HK-2 (cell line): ENCODE results near the gene PDGFD.

Experiments used
- DNase-seq: peaks from one replicate; pipeline ENCODE4 v3.0.0-alpha.2; 2018; ENCODE audit not compliant: unreplicated experiment

PDGFD gene

GRCh38 chr11:103920933-103921332 is 243.0 kb downstream of the PDGFD start:
- no peak for DNase-seq

- no peak for DNase-seq
Measured at GRCh38 chr11:103920449-103920848, 243.5 kb downstream of the PDGFD start.

GRCh38 chr11:103910721-103911120 is 253.2 kb downstream of the PDGFD start:
- no peak for DNase-seq

- no peak for DNase-seq
Measured at GRCh38 chr11:103907548-103908455, 256.1 kb downstream of the PDGFD start.

GRCh38 chr11:103907136-103907535 is 256.8 kb downstream of the PDGFD start:
- no peak for DNase-seq

- DNase-seq, result no peak
Measured at GRCh38 chr11:103906291-103906867, 257.6 kb downstream of the PDGFD start.

GRCh38 chr11:103904324-103904667 is 259.7 kb downstream of the PDGFD start:
- DNase-seq, result no peak

- DNase-seq, result no peak
Measured at GRCh38 chr11:103903621-103904323, 260.2 kb downstream of the PDGFD start.

- DNase-seq, result no peak
Measured at GRCh38 chr11:103902994-103903393, 261.0 kb downstream of the PDGFD start.

- no peak for DNase-seq
Measured at GRCh38 chr11:103901656-103902055, 262.3 kb downstream of the PDGFD start.

- DNase-seq, result no peak
Measured at GRCh38 chr11:103898577-103899336, 265.2 kb downstream of the PDGFD start.

- DNase-seq, result no peak
Measured at GRCh38 chr11:103898065-103898464, 265.9 kb downstream of the PDGFD start.

- no peak for DNase-seq
Measured at GRCh38 chr11:103897160-103897936, 266.6 kb downstream of the PDGFD start.

- DNase-seq, result no peak
Measured at GRCh38 chr11:103895106-103895505, 268.8 kb downstream of the PDGFD start.

GRCh38 chr11:103894673-103895072 is 269.3 kb downstream of the PDGFD start:
- DNase-seq, result no peak

GRCh38 chr11:103894034-103894433 is 269.9 kb downstream of the PDGFD start:
- no peak for DNase-seq

- DNase-seq, result no peak
Measured at GRCh38 chr11:103893371-103893770, 270.6 kb downstream of the PDGFD start.

GRCh38 chr11:103892603-103893002 is 271.3 kb downstream of the PDGFD start:
- peak; percentile 12 for DNase-seq

GRCh38 chr11:103890654-103891053 is 273.3 kb downstream of the PDGFD start:
- DNase-seq, result no peak

- no peak for DNase-seq
Measured at GRCh38 chr11:103889679-103890078, 274.3 kb downstream of the PDGFD start.

GRCh38 chr11:103888541-103888951 is 275.4 kb downstream of the PDGFD start:
- no peak for DNase-seq
